ENCODE measurements around the gene CAPNS1.

Gene CAPNS1

GRCh38 chr19:36139473-36140303 lies at the start of gene CAPNS1:
Gene CAPNS1 (plus strand): TSS chr19:36140066. CDS start chr19:36141012, 946 bp downstream.
- peak within 1 kb of the TSS; percentile 99 for H3K4me3 ChIP-seq (ENCODE audit: low read length)
- peak; percentile 79 for DNase-seq (ENCODE audit: low read depth)
- TF ChIP-seq CTCF (conservative IDR thresholded peaks at IDR 0.05; ENCODE audit: low read depth, low read length): peak; percentile 12

- no peak for DNase-seq (ENCODE audit: low read depth)
- no peak overlapping the region for H3K4me3 ChIP-seq (ENCODE audit: low read length)
- TF ChIP-seq CTCF (conservative IDR thresholded peaks at IDR 0.05; ENCODE audit: low read depth, low read length): no peak
Measured at GRCh38 chr19:36090910-36091695, 48.8 kb upstream of the CAPNS1 start.

- no peak for DNase-seq (ENCODE audit: low read depth)
- H3K4me3 ChIP-seq (ENCODE audit: low read length): no peak overlapping the region
- no peak for TF ChIP-seq CTCF (conservative IDR thresholded peaks at IDR 0.05; ENCODE audit: low read depth, low read length)
Measured at GRCh38 chr19:36092566-36092965, 47.3 kb upstream of the CAPNS1 start.

- no peak for DNase-seq (ENCODE audit: low read depth)
- no peak for TF ChIP-seq CTCF (conservative IDR thresholded peaks at IDR 0.05; ENCODE audit: low read depth, low read length)
- no peak overlapping the region for H3K4me3 ChIP-seq (ENCODE audit: low read length)
Measured at GRCh38 chr19:36093146-36093662, 46.7 kb upstream of the CAPNS1 start.

GRCh38 chr19:36093687-36094086 lies 46.2 kb upstream of the CAPNS1 start:
- no peak for TF ChIP-seq CTCF (conservative IDR thresholded peaks at IDR 0.05; ENCODE audit: low read depth, low read length)
- H3K4me3 ChIP-seq (ENCODE audit: low read length): no peak overlapping the region
- no peak for DNase-seq (ENCODE audit: low read depth)

- no peak for DNase-seq (ENCODE audit: low read depth)
- no peak for TF ChIP-seq CTCF (conservative IDR thresholded peaks at IDR 0.05; ENCODE audit: low read depth, low read length)
- no peak overlapping the region for H3K4me3 ChIP-seq (ENCODE audit: low read length)
Measured at GRCh38 chr19:36097036-36097435, 42.8 kb upstream of the CAPNS1 start.

Data from retinal pigment epithelial cell (primary cell).